OCI-LY7 (cell line): ENCODE results near the gene DNER.

Experiments used
- CTCF ChIP-seq: fragments of 200-600 bp; sonication (generic); conservative IDR thresholded peaks from 2 replicates; pipeline ENCODE4 v1.5.1; 2014; ENCODE audit warnings: mild to moderate bottlenecking, antibody characterized with exemption, low read length, moderate library complexity, mixed read lengths
- EZH2phosphoT487 ChIP-seq: fragments of 200-600 bp; sonication (generic); IDR thresholded peaks from 2 replicates; pipeline ENCODE4 v1.6.1; 2018; ENCODE audit warnings: low read depth, borderline replicate concordance, mild to moderate bottlenecking, mixed run types, antibody characterized with exemption, low read length, moderate library complexity, mixed read lengths

GRCh38 chr2:229714736-229715541, 584 bp upstream of the DNER start:
- TF ChIP-seq CTCF, result no peak
- no peak for TF ChIP-seq EZH2phosphoT487
